HG03469 (cell line): ENCODE data around the gene NLGN2.

Experiments used
- ATAC-seq: cut with Tn5 transposase; IDR thresholded peaks from one replicate; pipeline ENCODE4 v1.9.1; 2021; ENCODE audit warnings: mild to moderate bottlenecking, moderate library complexity, moderate number of reproducible peaks; ENCODE audit not compliant: unreplicated experiment

The NLGN2 gene

DNA sequence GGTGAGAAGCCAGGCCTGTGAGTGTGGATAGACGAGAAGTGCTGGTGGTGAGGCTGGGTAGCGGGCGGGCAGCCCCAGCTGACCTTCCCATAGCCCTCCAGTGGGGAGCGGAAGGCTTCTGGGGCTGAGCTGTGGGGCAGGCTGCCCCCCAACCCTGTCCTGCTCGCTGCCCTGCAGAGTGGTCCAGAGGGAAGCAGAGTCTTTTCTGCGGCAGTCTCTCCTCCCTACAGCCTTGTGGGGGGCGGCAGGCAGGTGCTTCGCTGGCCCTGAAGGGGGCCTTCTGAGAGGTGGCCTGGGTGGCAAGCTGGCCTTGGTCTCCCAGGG lies 3.7 kb downstream of the NLGN2 start:
- no peak for ATAC-seq

GRCh38 chr17:7413346-7413985 lies 5.8 kb downstream of the NLGN2 start:
- no peak for ATAC-seq

GRCh38 chr17:7414837-7415236 lies 7.2 kb downstream of the NLGN2 start:
- no peak for ATAC-seq

DNA sequence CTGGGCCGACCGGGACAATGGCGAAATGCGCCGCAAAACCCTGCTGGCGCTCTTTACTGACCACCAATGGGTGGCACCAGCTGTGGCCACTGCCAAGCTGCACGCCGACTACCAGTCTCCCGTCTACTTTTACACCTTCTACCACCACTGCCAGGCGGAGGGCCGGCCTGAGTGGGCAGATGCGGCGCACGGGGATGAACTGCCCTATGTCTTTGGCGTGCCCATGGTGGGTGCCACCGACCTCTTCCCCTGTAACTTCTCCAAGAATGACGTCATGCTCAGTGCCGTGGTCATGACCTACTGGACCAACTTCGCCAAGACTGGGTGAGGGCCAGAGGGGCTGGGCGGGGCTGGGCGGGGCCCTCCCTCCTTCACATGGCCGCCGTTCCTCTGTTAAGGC lies 8.1 kb downstream of the NLGN2 start:
- ATAC-seq = no peak

GRCh38 chr17:7416323-7416722 lies 8.7 kb downstream of the NLGN2 start:
- ATAC-seq = no peak

DNA sequence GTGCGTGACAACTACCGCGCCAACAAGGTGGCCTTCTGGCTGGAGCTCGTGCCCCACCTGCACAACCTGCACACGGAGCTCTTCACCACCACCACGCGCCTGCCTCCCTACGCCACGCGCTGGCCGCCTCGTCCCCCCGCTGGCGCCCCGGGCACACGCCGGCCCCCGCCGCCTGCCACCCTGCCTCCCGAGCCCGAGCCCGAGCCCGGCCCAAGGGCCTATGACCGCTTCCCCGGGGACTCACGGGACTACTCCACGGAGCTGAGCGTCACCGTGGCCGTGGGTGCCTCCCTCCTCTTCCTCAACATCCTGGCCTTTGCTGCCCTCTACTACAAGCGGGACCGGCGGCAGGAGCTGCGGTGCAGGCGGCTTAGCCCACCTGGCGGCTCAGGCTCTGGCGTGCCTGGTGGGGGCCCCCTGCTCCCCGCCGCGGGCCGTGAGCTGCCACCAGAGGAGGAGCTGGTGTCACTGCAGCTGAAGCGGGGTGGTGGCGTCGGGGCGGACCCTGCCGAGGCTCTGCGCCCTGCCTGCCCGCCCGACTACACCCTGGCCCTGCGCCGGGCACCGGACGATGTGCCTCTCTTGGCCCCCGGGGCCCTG lies 9.5 kb downstream of the NLGN2 start:
- ATAC-seq = no peak

DNA sequence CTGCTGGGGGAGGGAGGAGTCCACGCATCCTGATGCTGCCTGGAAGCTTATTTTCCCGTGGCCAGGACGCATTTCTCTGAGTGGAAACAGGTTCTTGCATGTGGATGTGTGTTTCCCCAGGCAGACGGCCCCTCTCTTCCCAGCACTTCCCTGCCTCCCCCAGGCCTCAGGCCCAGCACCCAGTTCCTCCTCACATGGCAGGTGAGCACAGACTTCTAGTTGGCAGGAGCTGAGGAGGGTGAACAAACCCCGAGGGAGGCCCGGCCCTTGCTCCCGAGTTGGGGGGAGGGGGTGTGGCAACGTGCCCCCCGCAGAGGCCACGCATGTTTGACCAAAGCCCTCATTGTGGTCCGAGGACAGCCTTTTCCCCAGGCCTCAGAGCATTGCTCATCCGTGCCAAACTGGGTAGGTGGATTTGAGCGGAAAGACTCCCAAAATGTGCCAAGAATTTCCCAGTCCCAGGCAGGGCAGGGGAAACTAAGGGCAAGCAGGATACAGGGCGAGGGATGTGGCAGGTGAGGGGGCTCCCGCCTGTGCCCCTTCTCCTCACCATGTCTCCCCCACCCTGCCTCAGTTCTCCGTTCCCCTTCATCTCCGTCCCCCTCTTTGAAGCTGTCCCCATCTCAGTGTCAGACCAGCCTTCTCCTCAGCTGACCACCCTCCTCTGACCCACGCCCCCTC lies 11.0 kb downstream of the NLGN2 start:
- ATAC-seq = no peak

DNA sequence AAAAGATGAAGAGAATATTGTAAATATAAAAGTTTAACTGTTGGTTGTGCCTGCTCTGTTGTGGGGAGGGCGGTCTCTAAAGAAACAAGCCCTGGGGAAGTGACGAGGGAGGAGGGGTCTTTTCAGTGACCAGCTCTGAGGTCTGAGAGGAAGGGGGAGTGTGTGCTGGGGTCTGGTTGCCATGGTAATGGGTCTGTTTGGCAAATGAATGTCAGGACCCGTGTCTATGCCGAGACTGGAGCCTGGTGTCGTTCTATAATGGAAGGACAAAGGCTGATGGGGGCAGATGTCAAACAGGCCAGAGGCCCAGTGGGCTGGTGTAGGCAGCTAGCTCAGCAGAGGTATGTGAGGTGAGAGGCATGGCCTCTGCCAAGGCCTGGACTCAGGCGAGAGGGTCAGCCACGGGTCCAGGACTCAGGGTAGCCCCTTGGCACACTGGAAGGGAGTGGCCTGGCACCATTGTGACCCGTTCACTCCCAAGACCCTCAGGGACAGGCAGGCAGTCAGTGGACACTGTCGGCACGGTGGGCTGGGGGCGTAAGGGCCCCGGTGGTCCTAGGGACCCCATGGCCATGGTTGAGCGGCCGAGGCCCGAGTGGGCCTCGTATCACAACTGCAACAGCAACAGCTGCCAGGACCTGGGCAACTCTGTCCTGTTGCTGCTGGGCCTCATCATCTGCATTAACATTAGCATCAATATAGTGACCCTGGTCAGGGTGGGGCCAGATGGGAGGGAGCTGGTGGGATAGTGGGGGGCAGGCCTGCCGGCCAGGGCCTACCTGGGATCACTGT lies 12.4 kb downstream of the NLGN2 start, which contains the start of gene SPEM1:
Gene SPEM1 (plus strand): TSS at position 506 of the 792 bp plus-strand sequence. CDS start 61 bp downstream, at position 567.
- no peak for ATAC-seq

DNA sequence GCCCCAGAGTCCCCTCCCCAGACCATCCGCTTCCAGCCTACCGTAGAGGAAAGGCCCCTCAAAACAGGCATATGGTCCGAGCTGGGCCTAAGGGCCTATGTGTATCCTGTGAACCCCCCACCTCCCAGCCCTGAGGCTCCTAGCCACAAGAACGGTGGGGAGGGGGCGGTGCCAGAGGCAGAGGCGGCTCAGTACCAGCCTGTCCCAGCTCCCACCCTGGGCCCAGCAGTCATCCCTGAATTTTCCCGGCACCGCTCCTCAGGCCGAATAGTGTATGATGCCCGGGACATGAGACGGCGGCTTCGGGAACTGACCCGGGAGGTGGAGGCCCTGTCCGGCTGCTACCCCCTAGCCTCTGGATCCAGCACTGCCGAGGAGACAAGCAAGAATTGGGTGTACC lies 13.5 kb downstream of the NLGN2 start:
- ATAC-seq = no peak

DNA sequence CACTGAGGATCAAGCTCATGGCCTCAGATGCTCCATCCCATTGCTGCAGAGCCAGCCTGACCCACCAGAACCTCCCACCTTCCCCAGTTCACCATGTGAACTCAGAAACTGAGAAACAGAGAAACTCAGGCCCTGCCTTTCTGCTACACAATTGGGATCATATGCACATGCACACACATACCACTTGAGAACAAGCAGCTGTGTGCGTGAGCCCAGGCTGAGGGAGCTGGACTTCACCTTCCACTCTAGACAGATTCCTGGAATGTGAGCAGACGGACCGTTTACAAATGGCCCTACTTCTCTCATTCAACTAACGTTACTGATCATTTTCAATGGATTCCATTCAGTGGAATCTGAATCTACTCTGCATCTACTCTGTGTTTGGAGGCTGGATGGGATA lies 16.0 kb downstream of the NLGN2 start:
- ATAC-seq = no peak

GRCh38 chr17:7425316-7425715 lies 17.7 kb downstream of the NLGN2 start, which contains the start of gene SPEM2:
Gene SPEM2 (plus strand): TSS chr17:7425616. CDS start chr17:7425689, 73 bp downstream.
- no peak for ATAC-seq

DNA sequence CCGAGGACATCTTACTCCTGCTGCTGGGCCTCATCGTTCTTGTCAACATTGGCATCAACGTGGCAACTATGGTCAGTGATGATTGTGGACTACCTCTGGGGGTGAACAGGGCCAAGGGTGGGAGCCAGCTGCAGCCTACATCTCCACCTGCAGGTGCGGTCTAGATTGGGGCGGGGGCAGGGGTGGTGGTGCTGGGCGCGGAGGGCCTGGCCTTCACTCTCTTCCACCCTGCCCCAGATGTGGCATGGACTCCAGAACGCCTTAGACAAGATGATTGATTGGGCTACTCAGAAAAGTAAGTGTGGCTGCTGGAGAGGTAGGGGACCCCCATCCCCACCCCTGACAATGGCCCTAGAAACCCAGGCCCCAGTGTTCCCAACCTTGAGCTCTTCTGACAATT lies 18.1 kb downstream of the NLGN2 start:
- no peak for ATAC-seq

DNA sequence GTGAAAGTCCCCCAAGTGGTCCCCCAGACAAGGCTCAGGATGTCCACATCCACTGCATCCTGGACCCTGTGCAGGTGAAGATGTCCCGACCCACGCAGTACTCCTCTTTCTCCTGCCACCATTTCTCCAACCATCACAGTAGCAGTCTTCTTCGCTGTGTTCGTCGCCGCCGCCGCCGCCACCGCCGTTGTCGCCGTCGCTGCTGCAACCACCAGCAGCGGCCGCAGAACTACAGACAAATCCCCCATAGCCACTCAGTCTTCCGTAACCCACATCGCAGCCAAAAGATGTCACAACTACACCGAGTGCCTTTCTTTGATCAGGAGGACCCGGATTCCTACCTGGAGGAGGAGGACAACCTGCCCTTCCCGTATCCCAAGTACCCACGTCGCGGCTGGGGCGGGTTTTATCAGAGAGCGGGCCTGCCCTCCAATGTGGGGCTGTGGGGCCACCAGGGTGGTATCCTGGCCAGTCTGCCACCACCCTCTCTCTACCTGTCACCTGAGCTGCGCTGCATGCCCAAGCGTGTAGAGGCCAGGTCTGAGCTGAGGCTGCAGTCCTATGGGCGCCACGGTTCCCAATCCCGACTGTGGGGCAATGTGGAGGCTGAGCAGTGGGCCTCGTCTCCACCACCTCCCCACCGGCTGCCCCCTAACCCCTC lies 18.7 kb downstream of the NLGN2 start:
- no peak for ATAC-seq

GRCh38 chr17:7426896-7427489 lies 19.3 kb downstream of the NLGN2 start:
- no peak for ATAC-seq

GRCh38 chr17:7427549-7427948 lies 19.9 kb downstream of the NLGN2 start:
- ATAC-seq = no peak

GRCh38 chr17:7428557-7428956 lies 20.9 kb downstream of the NLGN2 start, which contains the start of gene SPEM3:
Gene SPEM3 (plus strand): TSS chr17:7428857. CDS start chr17:7428903, 46 bp downstream.
- no peak for ATAC-seq

DNA sequence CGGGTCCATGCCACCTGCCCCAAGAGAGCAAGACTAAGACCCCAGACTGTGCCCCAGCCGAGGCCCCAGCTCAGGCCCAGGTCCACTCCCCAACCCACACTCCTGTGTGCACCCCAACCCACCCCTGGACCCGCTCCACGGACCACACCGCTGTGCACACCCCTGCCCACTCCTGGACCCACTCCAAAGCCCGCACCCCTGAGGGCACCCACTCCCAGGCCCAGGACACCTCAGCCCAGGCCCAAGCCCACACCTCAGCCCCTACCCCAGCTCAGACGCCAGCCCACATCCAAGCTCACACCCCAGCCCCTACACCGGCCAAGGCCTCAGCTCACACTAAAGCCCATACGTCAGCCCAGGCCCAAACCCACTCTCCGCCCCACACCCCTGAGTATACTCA lies 22.1 kb downstream of the NLGN2 start:
- no peak for ATAC-seq

GRCh38 chr17:7431231-7431630 lies 23.6 kb downstream of the NLGN2 start:
- ATAC-seq = no peak

GRCh38 chr17:7432296-7432695 lies 24.7 kb downstream of the NLGN2 start:
- no peak for ATAC-seq
